HG03045 (cell line): ENCODE data around the gene PKD1.

Experiments used
- ATAC-seq: cut with Tn5 transposase; IDR thresholded peaks from one replicate; pipeline ENCODE4 v1.9.1; 2021; ENCODE audit warnings: mild to moderate bottlenecking, moderate library complexity; ENCODE audit not compliant: unreplicated experiment

PKD1 gene

GRCh38 chr16:2056077-2056476 lies 79.6 kb downstream of the PKD1 start:
- ATAC-seq: no peak

DNA sequence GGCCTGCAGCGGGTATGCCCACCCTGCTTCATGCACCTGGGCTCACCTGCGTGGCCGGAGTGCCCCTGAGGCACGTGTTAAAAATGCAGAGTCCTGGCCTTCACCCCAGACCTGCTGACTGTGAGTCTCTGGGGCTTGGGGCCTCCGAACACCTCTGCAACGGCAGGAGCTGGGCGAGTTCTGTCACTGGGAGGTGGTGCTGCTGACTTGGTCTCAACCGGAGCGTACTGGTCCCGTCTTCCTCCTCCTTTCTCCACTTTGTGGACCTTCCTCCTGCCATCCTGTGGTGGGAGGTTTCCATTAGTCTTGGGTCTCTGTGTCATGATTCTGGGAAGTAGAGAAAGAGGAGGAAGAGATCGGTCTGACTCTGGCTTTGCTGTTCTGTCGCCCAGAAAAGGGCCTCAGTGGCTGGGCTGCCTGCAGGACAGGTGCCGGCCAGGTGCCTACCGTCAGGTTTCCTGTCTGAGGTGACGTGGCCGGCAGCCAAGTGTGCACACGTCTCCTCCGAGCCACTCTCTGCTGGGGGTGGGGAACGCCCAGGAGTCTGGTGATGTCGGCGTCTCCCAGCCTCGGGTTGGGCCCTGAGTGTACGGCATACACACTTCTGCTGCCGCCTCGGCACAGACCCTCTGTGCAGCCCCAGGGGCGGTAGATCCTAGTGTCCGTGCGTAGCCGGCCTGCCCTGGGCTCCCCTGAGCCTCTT lies 81.0 kb downstream of the PKD1 start:
- no peak for ATAC-seq

GRCh38 chr16:2053897-2054296 lies 81.8 kb downstream of the PKD1 start:
- no peak for ATAC-seq

GRCh38 chr16:2053211-2053610 lies 82.5 kb downstream of the PKD1 start:
- ATAC-seq: no peak

DNA sequence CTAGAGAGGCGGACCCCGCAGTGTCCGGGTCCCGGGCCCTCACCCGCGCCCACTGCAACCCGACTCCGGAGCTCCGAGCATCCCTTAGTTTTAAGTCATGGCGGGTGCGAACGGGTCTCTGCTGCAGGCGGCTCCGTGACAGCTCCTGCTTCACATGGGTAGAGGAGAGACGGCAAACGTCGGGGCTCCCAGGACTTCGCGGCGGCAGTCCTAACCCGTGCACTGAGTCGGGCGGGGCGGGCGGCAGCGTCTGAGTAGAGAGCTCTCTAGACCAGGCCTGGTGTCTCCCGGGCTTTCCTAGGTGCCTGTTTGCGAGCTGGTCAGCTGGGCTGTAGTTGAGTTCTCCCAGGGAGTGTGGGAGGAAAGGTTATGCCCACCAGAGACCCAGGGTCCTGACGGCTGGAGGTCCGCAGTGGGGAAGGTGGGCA lies 87.6 kb downstream of the PKD1 start:
- peak; percentile 1 for ATAC-seq

DNA sequence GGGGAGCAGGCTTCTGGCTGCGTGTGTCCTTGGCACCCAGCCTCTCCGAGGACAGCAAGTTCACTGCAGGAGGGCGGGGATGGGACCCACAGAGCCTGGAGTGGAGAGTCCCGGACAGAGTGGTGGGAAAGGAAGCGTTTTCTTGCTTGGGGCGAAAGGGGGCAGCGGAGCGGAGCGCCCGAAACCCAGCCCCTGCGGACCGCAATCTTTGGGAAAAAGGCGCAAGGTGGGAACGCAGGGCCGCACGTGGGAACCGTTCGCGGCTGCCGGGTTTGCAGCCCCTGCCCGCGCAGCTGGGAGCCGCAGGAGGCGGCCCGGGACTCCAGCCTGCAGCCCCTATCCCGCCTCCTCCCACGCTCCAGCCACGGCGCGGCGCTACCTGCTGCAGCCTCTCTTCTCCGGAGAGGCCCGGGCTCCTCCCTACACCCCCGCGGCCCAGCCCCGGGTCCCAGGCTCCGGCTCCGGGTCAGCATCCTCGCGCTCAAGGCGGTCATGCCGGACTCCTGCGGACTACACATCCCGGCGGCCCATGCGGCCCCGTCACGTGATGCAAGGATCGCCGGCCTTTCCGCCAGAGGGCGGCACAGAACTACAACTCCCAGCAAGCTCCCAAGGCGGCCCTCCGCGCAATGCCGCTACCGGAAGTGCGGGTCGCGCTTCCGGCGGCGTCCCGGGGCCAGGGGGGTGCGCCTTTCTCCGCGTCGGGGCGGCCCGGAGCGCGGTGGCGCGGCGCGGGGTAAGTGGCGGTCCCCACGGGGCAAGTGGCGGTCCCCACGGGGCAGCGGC lies 88.2 kb downstream of the PKD1 start, which contains the start of the genes NTHL1 and TSC2:
NTHL1 (minus strand) TSS at position 505 of the 786 bp plus-strand sequence; CDS start at position 494, 11 bp downstream.
TSC2 (plus strand) TSS at position 656 of the 786 bp plus-strand sequence. CDS start 631 bp downstream, outside the sequence.
- peak; percentile 88 for ATAC-seq

DNA sequence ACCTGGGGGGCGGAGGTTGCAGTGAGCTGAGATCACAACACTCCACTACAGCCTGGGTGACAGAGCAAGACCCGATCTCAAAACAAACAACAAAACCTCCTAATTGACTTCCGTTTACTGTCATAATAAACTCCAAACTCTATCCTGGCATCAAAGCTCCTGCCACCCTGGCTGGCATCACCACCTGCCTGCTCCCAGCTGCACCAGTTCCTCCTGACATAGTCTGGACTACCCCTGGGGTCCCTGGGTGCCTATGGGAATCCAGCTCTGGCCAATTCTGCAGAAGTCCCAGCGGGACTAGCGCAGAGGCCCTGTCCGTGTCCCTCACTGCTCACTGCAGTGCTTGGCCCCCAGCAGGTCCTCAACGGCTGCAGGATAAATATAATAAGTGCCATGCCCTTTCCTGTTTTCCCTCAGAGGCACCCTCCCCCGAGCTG lies 88.8 kb downstream of the PKD1 start:
- no peak for ATAC-seq

- no peak for ATAC-seq
Observed at GRCh38 chr16:2045965-2046892, 89.5 kb downstream of the PKD1 start.

GRCh38 chr16:2044541-2044940 lies 91.2 kb downstream of the PKD1 start:
- ATAC-seq: no peak

DNA sequence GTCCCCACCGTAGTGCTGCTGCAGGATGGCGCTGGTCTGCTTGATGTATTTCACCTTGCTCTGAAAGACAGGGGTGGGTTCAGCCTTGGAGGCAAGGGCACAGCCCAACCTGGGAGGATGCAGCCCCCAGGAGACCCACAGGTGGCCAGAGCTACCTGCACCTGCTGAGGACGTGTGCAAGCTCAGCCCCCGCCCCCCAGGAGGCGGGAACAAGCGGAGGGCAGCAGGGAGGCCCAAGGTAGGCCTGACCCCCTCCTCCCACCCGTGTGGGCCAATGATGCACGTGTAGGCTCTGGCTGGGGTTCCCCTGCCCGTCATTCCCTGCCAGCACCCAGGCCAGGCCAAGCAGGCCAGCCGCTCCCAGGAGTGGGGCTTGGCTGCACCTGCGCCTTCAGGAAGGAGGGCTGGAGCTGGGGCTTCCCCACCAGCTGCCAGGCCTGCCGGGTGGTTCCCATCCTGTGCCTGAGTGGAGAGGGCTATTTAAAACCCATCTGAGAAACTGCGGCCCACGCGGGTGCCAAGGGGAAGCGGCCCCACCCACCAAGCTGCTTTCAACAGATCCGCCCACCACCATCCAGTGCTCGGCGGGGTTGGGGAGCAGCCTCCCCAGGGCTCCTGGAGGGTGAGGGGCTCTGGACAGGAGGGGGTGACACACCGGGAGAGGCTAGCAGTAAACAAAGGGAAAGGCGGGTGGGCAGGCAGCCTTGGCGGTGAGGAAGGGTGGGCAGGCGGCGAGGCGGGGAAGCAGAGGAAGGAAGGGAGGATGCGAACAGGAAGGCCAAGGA lies 91.8 kb downstream of the PKD1 start:
- no peak for ATAC-seq

DNA sequence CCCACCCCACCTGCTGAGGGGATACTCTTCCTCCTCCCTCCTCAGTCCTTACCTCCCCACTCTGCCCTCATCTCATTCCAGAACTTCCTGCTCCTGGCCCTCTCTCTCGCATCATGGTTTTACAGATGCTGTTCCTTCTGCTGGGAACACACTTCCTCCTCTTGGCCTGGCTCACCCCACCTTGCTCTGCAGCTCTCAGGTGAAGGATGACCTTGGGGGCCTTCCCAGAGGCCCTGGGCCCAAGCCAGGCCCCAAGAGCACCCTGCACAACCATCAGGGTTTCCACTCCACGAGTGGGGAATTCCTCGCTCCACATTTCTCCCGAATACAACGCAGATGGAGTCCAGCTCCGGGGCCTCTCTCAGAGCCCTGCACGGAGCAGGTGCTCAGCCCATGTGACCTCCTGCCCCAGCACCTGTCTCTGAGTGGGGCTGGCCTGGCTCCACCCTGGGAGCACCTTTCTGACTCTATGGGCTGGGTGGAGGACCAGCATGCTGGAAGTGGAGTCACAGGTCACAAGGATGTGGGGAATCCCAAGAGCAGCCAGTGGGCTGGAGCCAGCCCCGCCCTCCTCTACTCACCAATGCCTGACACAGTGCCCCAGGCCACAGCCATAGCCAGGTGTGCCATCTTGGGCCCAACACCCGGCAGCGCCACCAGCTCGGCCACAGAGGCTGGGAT lies 92.6 kb downstream of the PKD1 start:
- no peak for ATAC-seq

GRCh38 chr16:2042171-2042985 lies 93.3 kb downstream of the PKD1 start:
- no peak for ATAC-seq

GRCh38 chr16:2040787-2041522 lies 94.7 kb downstream of the PKD1 start:
- ATAC-seq: no peak

DNA sequence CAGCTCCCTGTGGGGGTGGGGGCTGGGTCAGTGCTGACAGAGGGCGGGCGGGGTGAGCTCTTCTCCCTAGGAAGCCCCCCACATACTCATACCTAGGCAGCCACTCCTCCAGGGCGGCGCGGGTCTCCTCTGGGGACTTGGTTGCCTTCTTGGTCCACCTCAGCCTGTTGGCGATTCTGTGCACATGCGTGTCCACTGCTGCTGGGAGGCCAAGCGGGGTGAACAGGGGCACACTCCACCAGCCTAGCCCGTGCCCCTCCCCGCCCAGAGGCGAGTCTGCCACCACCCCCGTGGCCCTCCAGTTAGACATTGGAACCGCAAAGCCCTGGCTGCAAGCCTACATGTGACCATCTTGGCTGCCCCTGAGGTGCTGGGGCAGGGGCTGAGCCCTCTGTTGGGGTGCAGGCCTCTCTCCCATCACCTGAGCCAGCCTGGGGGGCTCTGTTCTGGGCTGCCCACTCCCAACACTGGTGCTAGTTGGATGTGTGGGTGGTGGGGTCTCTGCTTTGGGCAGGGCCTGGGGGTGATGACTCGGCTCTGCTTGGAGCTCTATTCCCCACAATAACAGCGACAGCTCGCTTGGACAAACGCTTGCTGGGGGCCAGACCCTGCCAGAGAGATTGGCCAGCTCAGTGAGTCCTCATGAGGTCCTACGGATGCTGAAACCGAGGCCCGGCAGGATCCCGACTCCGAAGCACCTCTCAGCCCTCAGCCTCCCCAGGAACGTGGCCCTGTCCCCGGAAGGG lies 95.5 kb downstream of the PKD1 start:
- ATAC-seq: no peak

GRCh38 chr16:2039274-2040031 lies 96.2 kb downstream of the PKD1 start:
- no peak for ATAC-seq
